ENCODE measurements around the gene RNF19B.

- no peak for TF ChIP-seq EZH2 (optimal IDR thresholded peaks at IDR 0.05; ENCODE audit: low read depth, low read length)
- TF ChIP-seq, protein P1, sequence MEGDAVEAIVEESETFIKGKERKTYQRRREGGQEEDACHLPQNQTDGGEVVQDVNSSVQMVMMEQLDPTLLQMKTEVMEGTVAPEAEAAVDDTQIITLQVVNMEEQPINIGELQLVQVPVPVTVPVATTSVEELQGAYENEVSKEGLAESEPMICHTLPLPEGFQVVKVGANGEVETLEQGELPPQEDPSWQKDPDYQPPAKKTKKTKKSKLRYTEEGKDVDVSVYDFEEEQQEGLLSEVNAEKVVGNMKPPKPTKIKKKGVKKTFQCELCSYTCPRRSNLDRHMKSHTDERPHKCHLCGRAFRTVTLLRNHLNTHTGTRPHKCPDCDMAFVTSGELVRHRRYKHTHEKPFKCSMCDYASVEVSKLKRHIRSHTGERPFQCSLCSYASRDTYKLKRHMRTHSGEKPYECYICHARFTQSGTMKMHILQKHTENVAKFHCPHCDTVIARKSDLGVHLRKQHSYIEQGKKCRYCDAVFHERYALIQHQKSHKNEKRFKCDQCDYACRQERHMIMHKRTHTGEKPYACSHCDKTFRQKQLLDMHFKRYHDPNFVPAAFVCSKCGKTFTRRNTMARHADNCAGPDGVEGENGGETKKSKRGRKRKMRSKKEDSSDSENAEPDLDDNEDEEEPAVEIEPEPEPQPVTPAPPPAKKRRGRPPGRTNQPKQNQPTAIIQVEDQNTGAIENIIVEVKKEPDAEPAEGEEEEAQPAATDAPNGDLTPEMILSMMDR (IDR thresholded peaks at IDR 0.05; ENCODE audit: low read length) = no peak
Measured at GRCh38 chr1:32990887-32991286, 26.3 kb upstream of the RNF19B start.

Measured in MM.1S (cell line).